Measurements from ENCODE around the gene ST3GAL3. TPM values are rescaled to one million over a fixed set of nuclear protein-coding genes. Genes with fewer than 3 reads are reported as not detected.

The ST3GAL3 gene
- polyA plus RNA-seq, 2 of the 4 experiments (the other 2 are of a cell fraction): 2.5 to 4.0 TPM

DNA sequence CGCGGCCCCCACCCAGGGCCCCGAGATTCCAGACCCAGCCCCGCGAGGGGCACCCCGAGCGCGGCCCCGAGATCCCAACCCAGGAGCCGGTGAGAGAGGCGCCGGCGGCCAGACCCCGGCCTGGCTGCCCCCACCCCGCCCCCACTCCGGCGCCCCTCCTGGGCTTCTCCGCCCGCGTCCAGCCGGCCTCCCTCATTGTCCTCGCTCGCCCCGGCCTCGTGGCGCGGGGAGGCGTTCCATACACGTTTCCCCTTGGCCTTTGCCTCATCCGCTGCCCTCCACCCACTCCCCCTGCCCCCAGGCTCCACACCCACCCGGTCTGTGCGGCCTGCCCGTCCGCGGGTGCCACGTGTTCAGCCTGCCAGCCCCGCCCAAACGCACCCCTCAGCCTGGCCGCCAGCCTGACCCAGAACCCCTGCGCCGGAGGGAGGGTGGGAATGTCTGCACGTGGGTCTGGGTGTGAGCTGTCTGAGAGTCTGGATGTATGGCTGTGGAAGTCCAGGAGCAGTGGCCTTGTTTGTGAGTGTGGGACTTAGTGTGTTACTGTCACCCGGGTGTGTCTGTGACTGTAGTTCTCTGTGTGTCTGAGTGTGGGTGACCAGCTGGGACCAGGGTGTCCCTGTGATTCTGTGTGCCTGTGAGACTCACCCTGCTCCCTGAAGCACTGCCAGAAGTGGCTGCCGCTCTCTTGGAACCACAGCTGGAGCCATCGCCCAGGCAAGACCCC lies 272.4 kb downstream of the ST3GAL3 start:
- WGBS (ENCODE audit: missing lambda C conversion rate): no CpG with 5 or more reads among the region's 45 CpGs
- H3K4me1 ChIP-seq: peaks cover 34% of the 10 kb centered on the region; the same call in 2 of the 3 replicates
- H3K9me3 ChIP-seq: no peaks in the 10 kb centered on the region

GRCh38 chr1:43980255-43981134 lies 273.2 kb downstream of the ST3GAL3 start:
- TF ChIP-seq CEBPB (IDR thresholded peaks at IDR 0.05) (peak in 1 of 2 experiments; percentile 46; a peak in 1 of 4 replicates), KDM1A (IDR thresholded peaks at IDR 0.05; ENCODE audit: low read depth) (no peak)
- FAIRE-seq: no peak

More for the DNA sequence above, 272.4 kb downstream of the ST3GAL3 start:
- ATAC-seq (peak; percentile 25 to 35; a peak in 4 of 6 replicates), DNase-seq (ENCODE audit: low read depth in 1 of 2, low spot score in 1 of 2) (peak in 1 of 2 experiments; percentile 33), FAIRE-seq (no peak)
- TF ChIP-seq MYC (IDR thresholded peaks at IDR 0.05; ENCODE audit: borderline replicate concordance, low read length) (peak; percentile 70; the same call in 1 of the 2 replicates), ELK1 (IDR thresholded peaks at IDR 0.05; ENCODE audit: low read depth, low read length) (no peak), POLR2A (IDR thresholded peaks at IDR 0.05; ENCODE audit: low read length) (peak; percentile 14; the same call in 1 of the 2 replicates), E2F6 (IDR thresholded peaks at IDR 0.05; ENCODE audit: borderline replicate concordance, low read depth) (peak; percentile 64; the same call in 1 of the 2 replicates), HEYL (CRISPR knock-in tag; IDR thresholded peaks at IDR 0.05) (no peak)
- TF ChIP-seq, protein P1, sequence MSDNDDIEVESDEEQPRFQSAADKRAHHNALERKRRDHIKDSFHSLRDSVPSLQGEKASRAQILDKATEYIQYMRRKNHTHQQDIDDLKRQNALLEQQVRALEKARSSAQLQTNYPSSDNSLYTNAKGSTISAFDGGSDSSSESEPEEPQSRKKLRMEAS (IDR thresholded peaks at IDR 0.05): peak; percentile 95
- Histone ChIP-seq H3K4me2 (peak overlapping the region; percentile 91), H3K4me3 (peak overlapping the region; percentile 95), H3K27ac (peak overlapping the region; percentile 84 to 100)
- ChIA-PET POLR2A (no interaction called here), CTCF (no interaction called here)

More at GRCh38 chr1:43980255-43981134, 273.2 kb downstream of the ST3GAL3 start:
- DNase-seq (ENCODE audit: low read depth in 1 of 2, low spot score in 1 of 2): no peak
- Histone ChIP-seq H3K9me3 (no peaks in the 10 kb centered on the region), H3K4me3 (peak overlapping the region; percentile 95), H3K27ac (peak overlapping the region; percentile 84 to 100), H3K4me2 (peak overlapping the region; percentile 91), H3K4me1 (peaks cover 34% of the 10 kb centered on the region; the same call in 2 of the 3 replicates)
- POLR2A ChIA-PET: no interaction called here
- CTCF ChIA-PET: no interaction called here
- no peak for ATAC-seq
- 83% methylated on average over 11 of the region's 13 CpGs for WGBS (ENCODE audit: missing lambda C conversion rate)

Small RNAs within 50 kb of the gene (small RNA-seq; reads per million reads assigned to genes)
- gene AL451062.2 (0 to 0.26 (median 0) reads per million in 6 experiments), gene RF00026 (0 reads per million in 6 experiments)

Other genes starting within 250 kb of the ST3GAL3 start
- gene PTPRF, start 176.7 kb upstream of the ST3GAL3 start, polyA plus RNA-seq (2011; rRNA removed): 96.5 and 111 TPM in 2 replicates
- gene PTPRF, start 176.7 kb upstream of the ST3GAL3 start, polyA plus RNA-seq (2017; fragmentation: RNase III; extraction: RNeasy Plus Mini Kit Qiagen cat#74134 plus additional on column Dnase treatment): 68.3 to 75.4 TPM (median 68.5 TPM) in 3 replicates
- 35.3 and 45.6 TPM in 2 replicates for gene KDM4A, start 57.4 kb upstream of the ST3GAL3 start, polyA plus RNA-seq (2011; rRNA removed)
- gene KDM4A, start 57.4 kb upstream of the ST3GAL3 start, polyA plus RNA-seq (2017; fragmentation: RNase III; extraction: RNeasy Plus Mini Kit Qiagen cat#74134 plus additional on column Dnase treatment): 15.8 to 17.2 TPM (median 16.7 TPM) in 3 replicates
- gene ARTN, start 226.3 kb downstream of the ST3GAL3 start, polyA plus RNA-seq (2011; rRNA removed): 0.13 and 0.21 TPM in 2 replicates
- gene ARTN, start 226.3 kb downstream of the ST3GAL3 start, polyA plus RNA-seq (2017; fragmentation: RNase III; extraction: RNeasy Plus Mini Kit Qiagen cat#74134 plus additional on column Dnase treatment): 0.49 to 0.90 TPM (median 0.53 TPM) in 3 replicates
- 8.1 and 12.9 TPM in 2 replicates for gene IPO13, start 239.4 kb downstream of the ST3GAL3 start, polyA plus RNA-seq (2011; rRNA removed)
- 12.7 to 15.8 TPM (median 14.4 TPM) in 3 replicates for gene IPO13, start 239.4 kb downstream of the ST3GAL3 start, polyA plus RNA-seq (2017; fragmentation: RNase III; extraction: RNeasy Plus Mini Kit Qiagen cat#74134 plus additional on column Dnase treatment)